IMR-90 (cell line): ENCODE data around the gene PIEZO2. TPM values are rescaled to one million over a fixed set of nuclear protein-coding genes. Genes with fewer than 3 reads are reported as not detected.

Source experiments
- ATAC-seq: fragments of 200-7000 bp; cut with Tn5 transposase; 2 replicates; pipeline ENCODE4 v1.9.1; 2020; ENCODE audit warnings: low read depth, mild to moderate bottlenecking, moderate library complexity
- BruUV-seq: library from RNA; stranded (reverse); fragments of 400-500 nt; replicated peaks from 2 replicates; lab custom pipeline; 2021; lab: Mats Ljungman, UMichigan
- CTCF ChIA-PET: fragments of 300-600 bp; formaldehyde crosslinking; extraction: SDS; loops from one replicate; lab custom pipeline; 2021; ENCODE audit warnings: antibody characterized with exemption; lab: Yijun Ruan, JAX
- POLR2A ChIA-PET: fragments of 300-600 bp; sonication (Branson Sonifier 250); formaldehyde crosslinking; loops from one replicate; lab custom pipeline; 2022; ENCODE audit warnings: antibody characterized with exemption; ENCODE audit not compliant: unreplicated experiment; lab: Charles Lee
- DNase-seq: peaks from one replicate; pipeline ENCODE4 v3.0.0; 2013
- H2AFZ ChIP-seq: replicated peaks from 2 replicates; pipeline ENCODE3; 2013; ENCODE audit warnings: low read length, mild to moderate bottlenecking; ENCODE audit not compliant: poor library complexity
- H2AK5ac ChIP-seq: 2 replicates; pipeline ENCODE4 v1.6.1; 2013; ENCODE audit warnings: low read depth, low read length, inconsistent platforms
- H2AK9ac ChIP-seq: replicated peaks from 2 replicates; pipeline ENCODE3; 2013; ENCODE audit warnings: mild to moderate bottlenecking, low read depth, low read length, moderate library complexity; ENCODE audit not compliant: poor library complexity
- H2BK120ac ChIP-seq: 2 replicates; pipeline ENCODE4 v1.6.1; 2013; ENCODE audit warnings: low read depth, low read length, inconsistent platforms
- H2BK15ac ChIP-seq: 3 replicates; pipeline ENCODE4 v1.6.1; 2013; ENCODE audit warnings: low read depth, low read length, inconsistent platforms
- H2BK20ac ChIP-seq: 2 replicates; pipeline ENCODE4 v1.6.1; 2013; ENCODE audit warnings: low read depth, mild to moderate bottlenecking, inconsistent platforms, low read length, moderate library complexity
- H2BK5ac ChIP-seq: 2 replicates; pipeline ENCODE4 v1.6.1; 2013; ENCODE audit warnings: mild to moderate bottlenecking, low read depth, low read length, inconsistent platforms; ENCODE audit not compliant: poor library complexity, severe bottlenecking
- H3K14ac ChIP-seq: replicated peaks from 2 replicates; pipeline ENCODE4 v1.6.1; 2013; ENCODE audit warnings: low read depth, low read length, inconsistent platforms
- H3K18ac ChIP-seq: 2 replicates; pipeline ENCODE4 v1.6.1; 2013; ENCODE audit warnings: low read depth, low read length, control low read depth
- H3K23ac ChIP-seq: 2 replicates; pipeline ENCODE4 v1.6.1; 2013; ENCODE audit warnings: low read depth, low read length, inconsistent platforms
- H3K27ac ChIP-seq: 2 replicates; pipeline ENCODE4 v1.5.1; 2013; ENCODE audit warnings: mild to moderate bottlenecking, control low read depth, low read length; ENCODE audit not compliant: insufficient read depth
- H3K27me3 ChIP-seq: 2 replicates; pipeline ENCODE4 v1.6.1; 2013; ENCODE audit warnings: low read length; ENCODE audit not compliant: control insufficient read depth, insufficient read depth
- H3K36me3 ChIP-seq: 2 replicates; pipeline ENCODE4 v1.6.1; 2013; ENCODE audit warnings: low read length, mixed read lengths; ENCODE audit not compliant: control insufficient read depth, insufficient read depth
- H3K4ac ChIP-seq: 2 replicates; pipeline ENCODE4 v1.6.1; 2013; ENCODE audit warnings: low read depth, low read length, inconsistent platforms
- H3K4me1 ChIP-seq: 2 replicates; pipeline ENCODE4 v1.6.1; 2013; ENCODE audit warnings: low read length, mixed read lengths; ENCODE audit not compliant: control insufficient read depth, insufficient read depth
- H3K4me2 ChIP-seq: 2 replicates; pipeline ENCODE4 v1.6.1; 2013; ENCODE audit warnings: low read depth, mild to moderate bottlenecking, control low read depth, low read length, moderate library complexity
- H3K4me3 ChIP-seq: 2 replicates; pipeline ENCODE4 v1.5.1; 2013; ENCODE audit warnings: low read depth, mild to moderate bottlenecking, control low read depth, low read length, moderate library complexity; ENCODE audit not compliant: insufficient read depth
- H3K56ac ChIP-seq: 2 replicates; pipeline ENCODE4 v1.6.1; 2013; ENCODE audit warnings: low read length, inconsistent platforms; ENCODE audit not compliant: insufficient read depth; ENCODE audit errors: extremely low read depth
- H3K79me1 ChIP-seq, 2 experiments: 2 replicates each; pipeline ENCODE4 v1.6.1; 2013; ENCODE audit warnings: low read length in 2 of 2, inconsistent platforms in 1 of 2, low read depth in 1 of 2
- H3K9ac ChIP-seq: 2 replicates; pipeline ENCODE4 v1.6.1; 2013; ENCODE audit warnings: low read depth, low read length, control low read depth
- H3K9me1 ChIP-seq: 2 replicates; pipeline ENCODE4 v1.6.1; 2013; ENCODE audit warnings: low read length, inconsistent platforms; ENCODE audit not compliant: insufficient read depth
- H3K9me3 ChIP-seq: 2 replicates; pipeline ENCODE4 v1.6.1; 2013; ENCODE audit warnings: low read length; ENCODE audit not compliant: control insufficient read depth, insufficient read depth
- H4K20me1 ChIP-seq: 2 replicates; pipeline ENCODE4 v1.6.1; 2013; ENCODE audit warnings: low read length, inconsistent platforms; ENCODE audit not compliant: insufficient read depth
- H4K5ac ChIP-seq: 2 replicates; pipeline ENCODE4 v1.6.1; 2013; ENCODE audit warnings: mild to moderate bottlenecking, low read depth, low read length, control low read depth
- H4K8ac ChIP-seq, 2 experiments: 2 replicates each; pipeline ENCODE4 v1.6.1; 2013; ENCODE audit warnings: low read depth in 2 of 2, low read length in 2 of 2, control low read depth in 1 of 2, inconsistent platforms in 1 of 2
- H4K91ac ChIP-seq: 2 replicates; pipeline ENCODE4 v1.6.1; 2013; ENCODE audit warnings: low read depth, low read length, inconsistent platforms; ENCODE audit not compliant: insufficient read depth
- FOS ChIP-seq: fragments of 150-350 bp; IDR thresholded peaks from 2 replicates; pipeline ENCODE4 v1.6.1; 2016; ENCODE audit warnings: low read depth, low read length
- WGBS, 2 experiments: methylation state at CpG; one replicate each; pipeline versions ENCODE4 v1.1.5 to v1.1.7; 2013; ENCODE audit warnings: missing lambda C conversion rate in 2 of 2; ENCODE audit not compliant: insufficient read length in 1 of 2; ENCODE audit errors: extremely low coverage in 2 of 2; 5-methylcytosine and 5-hydroxymethylcytosine counted together
- dilution Hi-C: fragments of 300-500 bp; cut with HindIII; formaldehyde crosslinking; loops from one replicate; pipeline ENCODE4 v1.14.3; 2018; ENCODE audit warnings: low sequenced_read_pairs; ENCODE audit not compliant: unreplicated experiment
- in situ Hi-C: fragments of 300-500 bp; cut with MboI; formaldehyde crosslinking; loops from 3 replicates; pipeline ENCODE4 v1.14.3; 2019; ENCODE audit warnings: low sequenced_read_pairs, inconsistent platforms, mixed read lengths
- intact Hi-C: fragments of 100-400 bp; cut with micrococcal nuclease; formaldehyde crosslinking; loops from 2 replicates; pipeline ENCODE4 v1.10.0; 2022
- polyA plus RNA-seq, 3 experiments: library from polyadenylated mRNA; depleted of rRNA; stranded (reverse); fragments of >200 nt; gene quantifications; 2 replicates each; pipeline ENCODE4 v1.2.3, GENCODE V29; 2012; ENCODE audit warnings: low replicate concordance in 1 of 3
- total RNA-seq: library from RNA; depleted of rRNA; stranded (reverse); fragments of >200 nt; gene quantifications from 2 replicates; pipeline ENCODE4 v1.2.3, GENCODE V29; 2012

Gene PIEZO2
- total and polyA plus RNA-seq, 2 of the 4 experiments (the other 2 are of a cell fraction): 2.4 to 4.1 TPM

DNA sequence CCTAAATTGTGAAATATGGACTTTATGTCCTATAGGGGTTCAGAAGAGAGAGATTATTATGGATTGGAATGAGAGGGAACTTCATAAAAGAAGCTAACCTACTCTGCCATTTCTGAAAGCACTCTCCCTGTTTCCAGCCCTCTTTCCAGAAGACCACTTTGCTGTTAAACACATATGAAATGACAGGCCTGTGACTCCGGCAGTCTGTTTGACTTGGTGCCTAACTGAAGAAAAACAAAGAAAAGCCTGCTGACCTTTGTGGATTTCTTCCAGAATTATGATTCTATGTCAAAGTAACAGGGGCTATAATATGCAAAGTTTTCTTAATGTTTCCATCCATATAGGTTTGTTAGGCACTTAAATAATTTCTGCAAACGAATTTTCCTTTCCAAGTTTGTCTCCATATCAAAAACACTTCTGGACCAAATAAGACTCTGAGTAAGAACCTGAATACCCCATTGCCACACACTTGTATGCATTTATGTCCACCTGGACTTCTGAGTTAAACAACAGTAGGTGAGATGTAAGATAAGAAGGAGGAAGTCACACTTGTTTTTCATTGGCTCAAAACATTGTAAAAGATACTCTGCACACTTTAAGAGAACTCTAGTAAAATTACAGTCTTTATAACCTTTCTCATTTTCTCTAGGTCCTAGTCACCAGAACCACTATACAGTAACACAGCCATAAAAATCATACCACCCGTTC is 111.7 kb downstream of the PIEZO2 start:
- peaks cover 0 to 8% of the 10 kb centered on the region in 2 experiments; a peak in 1 of 4 replicates for H3K79me1 ChIP-seq
- dilution Hi-C loops: no loop called here

More for the DNA sequence above, 111.7 kb downstream of the PIEZO2 start:
- POLR2A ChIA-PET: no interaction called here
- Histone ChIP-seq H3K4me2 (no peak overlapping the region), H3K9me1 (peaks cover 12% of the 10 kb centered on the region), H2BK15ac (no peak overlapping the region), H2BK20ac (no peak overlapping the region), H3K27me3 (no peaks in the 10 kb centered on the region), H2AK9ac (no peak overlapping the region), H3K36me3 (no peaks in the 10 kb centered on the region), H3K18ac (no peak overlapping the region; the same call in 1 of the 2 replicates), H3K4me1 (peaks cover 15% of the 10 kb centered on the region), H2BK5ac (no peak overlapping the region), H3K9me3 (no peaks in the 10 kb centered on the region), H3K23ac (no peak overlapping the region), H4K5ac (no peak overlapping the region), H3K4ac (no peak overlapping the region), H3K56ac (no peak overlapping the region), H2AFZ (no peak overlapping the region), H4K91ac (no peak overlapping the region), H2BK120ac (no peak overlapping the region), H3K9ac (no peak overlapping the region), H3K14ac (no peak overlapping the region), H2AK5ac (no peak overlapping the region), H3K4me3 (no peak overlapping the region), H4K8ac (no peak overlapping the region), H4K20me1 (no peaks in the 10 kb centered on the region), H3K27ac (no peak overlapping the region)
- CTCF ChIA-PET: interaction anchor here (0.6 to 0.8 kb wide), 2 partner anchors 186 to 1021 kb away, joined by 3 read pairs; no protein-coding TSS in a partner anchor
- no peak for DNase-seq
- intact Hi-C loops (no loop called here), in situ Hi-C loops (no loop called here)
- no TSS peak for BruUV-seq
- no CpG with 5 or more reads among the region's 3 CpGs for WGBS, 2 experiments
- no peak for TF ChIP-seq FOS
- no peak for ATAC-seq
